ENCODE data around the gene C2orf76.

The C2orf76 gene

DNA sequence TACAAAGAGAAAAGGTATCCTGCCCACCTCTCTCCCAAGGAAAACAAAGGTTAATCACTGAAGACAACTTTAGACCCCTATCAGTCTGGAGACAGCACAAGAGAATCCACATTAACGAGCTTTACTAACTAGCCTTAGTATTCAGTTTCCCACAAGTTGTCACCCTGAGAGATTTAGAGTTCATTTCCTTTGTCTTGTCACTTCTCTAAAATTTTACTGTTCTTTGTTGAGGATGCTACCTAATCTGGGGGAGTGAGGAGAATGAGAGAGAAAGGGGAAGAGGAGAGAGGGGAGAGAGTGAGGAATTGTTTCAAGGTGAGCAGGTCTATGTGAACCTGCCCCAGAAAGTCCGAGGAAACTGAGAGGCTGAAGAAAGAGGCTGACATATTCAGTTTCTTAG is 28.4 kb downstream of the C2orf76 start:
- no peak for DNase-seq (ENCODE audit: low read depth, low spot score)

- no peak for DNase-seq (ENCODE audit: low read depth, low spot score)
These were observed 28.9 kb downstream of the C2orf76 start for GRCh38 chr2:119337749-119338148.

DNA sequence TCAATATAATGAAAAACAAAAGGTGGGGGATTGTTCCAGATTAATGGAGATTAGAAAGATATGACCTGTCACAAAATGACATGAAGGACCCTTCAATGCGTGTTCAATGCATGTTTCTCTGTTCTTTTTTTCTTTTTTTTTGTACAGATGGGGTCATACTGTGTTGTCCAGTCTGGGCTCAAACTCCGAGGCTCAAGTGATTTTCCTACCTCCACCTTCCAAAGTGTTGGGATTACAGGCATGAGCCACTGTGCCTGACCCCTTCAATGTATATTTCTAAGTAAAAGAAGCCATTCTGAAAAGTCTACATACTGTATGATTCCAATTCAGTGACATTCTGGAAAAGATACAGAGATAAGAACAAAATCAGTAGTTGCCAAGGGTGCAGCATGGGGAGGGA is 32.8 kb downstream of the C2orf76 start:
- DNase-seq (ENCODE audit: low read depth, low spot score), result no peak

GRCh38 chr2:119333360-119333759 is 33.3 kb downstream of the C2orf76 start:
- DNase-seq (ENCODE audit: low read depth, low spot score), result no peak

GRCh38 chr2:119332953-119333352 is 33.7 kb downstream of the C2orf76 start:
- DNase-seq (ENCODE audit: low read depth, low spot score), result no peak

GRCh38 chr2:119327431-119327830 is 39.2 kb downstream of the C2orf76 start:
- no peak for DNase-seq (ENCODE audit: low read depth, low spot score)

DNA sequence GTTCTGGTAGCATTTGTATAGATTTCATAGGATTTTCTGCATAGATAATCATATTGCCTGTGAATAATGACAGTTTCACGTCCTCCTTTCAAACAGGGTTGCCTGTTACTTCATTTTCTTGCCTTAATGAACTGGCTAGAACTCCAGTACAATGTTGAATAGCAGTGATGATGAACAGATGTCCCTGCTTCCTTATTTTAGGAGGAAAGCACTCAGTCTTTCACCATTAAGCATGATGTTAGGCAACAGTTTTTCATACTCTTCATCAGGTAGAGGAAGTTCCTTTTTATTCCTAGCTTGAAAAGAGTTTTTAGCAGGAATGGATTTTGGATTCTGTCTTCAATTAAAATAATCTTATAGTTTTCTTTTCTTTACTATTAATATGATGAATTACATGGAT is 39.7 kb downstream of the C2orf76 start:
- DNase-seq (ENCODE audit: low read depth, low spot score), result no peak

- no peak for DNase-seq (ENCODE audit: low read depth, low spot score)
These were observed 41.9 kb downstream of the C2orf76 start for GRCh38 chr2:119324685-119325270.

GRCh38 chr2:119323459-119323858 is 43.2 kb downstream of the C2orf76 start:
- DNase-seq (ENCODE audit: low read depth, low spot score), result no peak

DNA sequence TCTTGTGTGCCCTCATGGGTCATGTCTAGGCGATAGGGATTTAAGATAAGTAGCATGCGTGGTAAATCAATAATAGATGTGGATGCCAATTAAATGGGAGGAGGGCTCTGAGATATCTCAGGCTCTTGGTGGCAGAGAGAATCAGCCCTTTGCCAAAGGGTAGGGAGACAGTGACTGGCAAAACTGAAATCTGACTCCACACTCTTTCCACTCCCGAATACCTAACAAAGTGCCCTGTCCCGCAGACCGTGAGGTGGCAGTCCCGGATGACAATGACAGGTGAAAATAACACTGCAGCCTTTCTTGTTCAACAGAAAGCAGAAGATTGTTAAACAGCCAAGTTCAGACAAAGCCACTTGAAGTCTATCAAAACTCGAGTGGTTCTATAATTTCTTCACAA is 47.0 kb downstream of the C2orf76 start:
- DNase-seq (ENCODE audit: low read depth, low spot score), result no peak

DNA sequence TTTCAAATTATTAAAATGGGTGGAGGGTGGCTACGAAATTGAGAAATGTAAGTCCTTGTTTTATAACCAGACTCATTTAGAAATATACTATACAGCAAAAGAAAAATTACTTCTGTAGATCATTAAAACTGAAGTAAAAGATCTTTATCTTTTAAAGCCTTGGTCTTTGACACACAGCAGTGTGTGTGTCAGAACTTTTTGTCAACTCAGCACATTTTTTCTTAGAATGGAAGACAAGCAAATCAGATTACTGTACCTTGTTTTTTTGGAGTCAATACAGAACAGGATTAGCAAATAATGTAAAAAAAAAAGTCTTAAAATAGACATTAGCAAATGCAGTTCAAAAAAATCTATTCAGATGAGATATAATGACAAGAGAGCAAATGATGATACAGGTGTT is 49.1 kb downstream of the C2orf76 start:
- no peak for DNase-seq (ENCODE audit: low read depth, low spot score)

DNA sequence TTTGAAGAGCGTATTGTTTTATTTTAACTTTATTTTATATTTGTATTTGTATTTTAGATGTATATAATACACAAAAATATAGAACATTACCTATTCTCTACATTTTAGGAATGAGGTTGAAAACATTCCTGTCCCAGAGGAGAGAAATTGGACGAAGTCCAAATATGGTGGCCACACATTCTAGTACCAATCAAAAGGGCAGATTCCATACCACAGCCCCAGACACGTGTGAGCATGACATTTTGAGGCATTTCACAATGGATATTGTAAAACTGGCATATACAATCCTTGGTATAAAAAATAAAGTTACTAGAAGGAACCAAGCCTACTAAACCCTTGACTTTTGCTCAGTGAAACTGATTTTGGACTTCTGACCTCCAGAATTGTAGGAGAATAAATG is 50.6 kb downstream of the C2orf76 start:
- no peak for DNase-seq (ENCODE audit: low read depth, low spot score)

DNA sequence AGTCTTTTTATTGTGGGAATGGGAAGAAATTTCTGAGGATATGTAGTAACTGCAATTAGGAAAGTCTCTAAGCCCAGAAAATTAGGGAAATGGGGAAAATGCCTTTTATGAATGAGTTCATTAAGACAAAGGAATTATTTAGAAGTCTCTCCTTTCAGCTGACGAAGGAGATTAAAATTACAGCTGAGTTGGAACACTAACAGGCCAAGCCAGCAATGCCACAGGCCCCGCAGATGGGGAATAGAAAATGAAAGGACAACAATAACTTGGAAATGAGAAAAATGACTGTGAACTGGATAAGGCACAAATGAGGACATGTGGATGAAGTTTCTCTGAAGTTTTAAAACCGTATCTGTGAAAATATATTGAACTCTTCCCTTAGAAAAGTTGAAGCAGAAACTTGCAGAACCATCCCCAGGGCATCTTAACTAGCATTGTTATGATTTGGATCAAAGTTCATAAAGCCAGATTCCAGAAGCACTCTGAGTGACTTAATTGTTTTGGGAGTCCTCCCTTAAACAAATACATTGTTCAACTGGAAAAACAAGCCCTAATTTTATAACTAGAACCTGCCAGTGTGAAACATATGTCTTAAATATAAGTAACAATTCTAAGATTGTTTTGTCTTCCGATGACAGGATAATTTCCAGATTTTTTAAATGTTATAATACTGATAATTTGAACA is 51.3 kb downstream of the C2orf76 start:
- no peak for DNase-seq (ENCODE audit: low read depth, low spot score)

- DNase-seq (ENCODE audit: low read depth, low spot score), result no peak
These were observed 54.8 kb downstream of the C2orf76 start for GRCh38 chr2:119311831-119312230.

GRCh38 chr2:119311371-119311770 is 55.3 kb downstream of the C2orf76 start:
- DNase-seq (ENCODE audit: low read depth, low spot score), result no peak

GRCh38 chr2:119308793-119309330 is 57.8 kb downstream of the C2orf76 start:
- DNase-seq (ENCODE audit: low read depth, low spot score), result no peak

DNA sequence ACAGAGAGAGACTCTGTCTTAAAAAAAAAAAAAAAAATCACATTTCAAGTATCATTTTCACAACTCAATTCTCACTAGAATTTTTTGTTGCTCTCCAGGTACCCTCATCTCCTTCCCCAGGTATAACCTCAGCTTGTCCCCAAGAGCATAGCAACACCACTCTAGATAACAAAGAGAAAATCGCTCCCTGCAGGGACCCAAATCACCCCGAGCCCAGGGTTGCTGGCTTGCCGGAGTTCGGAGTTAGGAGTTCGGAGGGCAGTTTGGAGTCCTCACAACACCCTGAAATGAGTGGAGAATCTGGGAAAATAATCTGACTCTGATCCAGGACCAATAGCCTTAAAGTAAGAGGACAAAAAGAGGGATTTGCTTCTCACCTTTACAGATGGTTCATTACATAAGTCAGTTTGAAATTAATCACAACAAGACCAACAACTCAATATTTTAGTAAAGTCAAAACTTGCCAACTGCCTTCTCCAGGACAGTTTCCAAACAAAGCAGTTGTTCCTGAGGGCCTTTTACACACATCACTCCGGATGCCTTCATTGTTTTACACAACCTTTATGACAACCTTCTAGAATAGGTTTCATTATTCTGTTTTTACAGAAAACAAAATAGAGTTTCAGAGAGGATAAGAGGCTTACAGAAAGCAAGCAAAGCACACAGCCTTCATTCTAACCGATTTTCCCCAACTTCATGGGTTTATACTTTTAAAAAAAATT is 59.1 kb downstream of the C2orf76 start:
- no peak for DNase-seq (ENCODE audit: low read depth, low spot score)

GRCh38 chr2:119306196-119306590 is 60.4 kb downstream of the C2orf76 start:
- no peak for DNase-seq (ENCODE audit: low read depth, low spot score)

GRCh38 chr2:119305497-119306195 is 61.0 kb downstream of the C2orf76 start:
- DNase-seq (ENCODE audit: low read depth, low spot score), result no peak

- DNase-seq (ENCODE audit: low read depth, low spot score), result no peak
These were observed 61.8 kb downstream of the C2orf76 start for GRCh38 chr2:119304847-119305246.

DNA sequence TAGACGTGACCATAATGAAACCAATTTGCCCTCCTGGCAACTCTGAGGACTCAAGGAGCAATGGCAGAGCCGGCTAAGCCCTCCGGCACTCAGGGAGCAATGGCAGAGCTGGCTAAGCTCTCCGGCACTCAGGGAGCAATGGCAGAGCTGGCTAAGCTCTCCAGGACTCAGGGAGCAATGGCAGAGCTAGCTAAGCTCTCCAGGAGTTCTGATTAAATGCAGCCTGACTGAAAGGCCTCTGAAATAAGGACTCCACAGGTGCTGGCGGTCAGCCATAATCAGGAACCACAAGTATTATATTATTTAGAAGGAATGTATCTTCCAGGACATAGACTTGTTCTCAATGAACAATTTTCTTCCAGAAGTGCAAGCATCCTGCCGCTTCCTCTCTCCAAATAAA is 65.2 kb downstream of the C2orf76 start:
- DNase-seq (ENCODE audit: low read depth, low spot score), result no peak

DNA sequence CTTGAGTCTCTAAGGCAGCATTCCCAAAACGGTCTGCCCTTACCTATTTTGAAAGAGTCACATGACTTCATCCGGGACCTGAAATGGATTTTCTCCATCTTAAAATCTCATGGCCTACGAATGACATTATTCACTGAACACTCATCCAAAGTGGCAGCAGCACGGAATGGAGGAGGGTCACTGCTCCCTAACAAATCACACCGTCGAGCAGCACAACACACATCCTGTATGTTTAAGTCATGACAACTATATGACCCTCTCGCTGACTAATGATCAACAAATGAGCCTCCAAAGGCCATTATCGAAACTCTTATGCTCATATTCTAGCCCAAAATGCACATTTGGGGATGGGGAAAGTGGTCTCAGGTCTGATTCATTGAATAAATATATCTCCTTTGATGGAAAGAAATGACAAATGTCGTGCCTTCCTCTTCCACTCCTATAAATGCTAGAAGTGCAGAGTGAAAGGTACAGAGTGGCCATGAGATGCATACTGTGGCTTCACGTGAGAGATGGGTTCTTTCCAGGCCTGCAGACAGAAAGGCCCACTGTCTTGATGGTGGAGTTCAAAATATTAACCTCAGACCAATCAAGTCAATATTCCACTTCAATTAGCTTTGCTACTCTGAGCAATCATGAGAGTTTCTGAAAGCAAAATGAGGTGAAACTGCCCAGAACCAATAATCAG is 70.8 kb downstream of the C2orf76 start:
- DNase-seq (ENCODE audit: low read depth, low spot score), result no peak

Data from activated naive CD8-positive, alpha-beta T cell treated with anti-CD3 and anti-CD28 coated beads, Interleukin-2, amount 50 U/mL, for 16 hours (primary cell).